HEK293T (cell line): ENCODE measurements around the gene ERMN.

Experiments
- FOXK2 ChIP-seq: fragments of 450-650 bp; IDR thresholded peaks from 2 replicates; pipeline ENCODE4 v1.6.1; 2016; ENCODE audit warnings: mild to moderate bottlenecking
- L3MBTL2 ChIP-seq: fragments of 450-650 bp; conservative IDR thresholded peaks from 2 replicates; pipeline ENCODE4 v1.6.1; 2016; ENCODE audit warnings: mild to moderate bottlenecking
- LEF1 ChIP-seq: fragments of 450-650 bp; IDR thresholded peaks from 2 replicates; pipeline ENCODE4 v1.6.1; 2017; ENCODE audit warnings: mild to moderate bottlenecking, borderline replicate concordance
- NFRKB ChIP-seq: fragments of 450-650 bp; IDR thresholded peaks from 2 replicates; pipeline ENCODE4 v1.6.1; 2016; ENCODE audit warnings: mild to moderate bottlenecking, moderate library complexity
- SP1 ChIP-seq: fragments of 450-650 bp; IDR thresholded peaks from 2 replicates; pipeline ENCODE4 v1.6.1; 2017
- TARDBP ChIP-seq: fragments of 450-650 bp; IDR thresholded peaks from 2 replicates; pipeline ENCODE4 v1.6.1; 2016
- ZNF384 ChIP-seq: fragments of 450-650 bp; IDR thresholded peaks from 2 replicates; pipeline ENCODE4 v1.6.1; 2016

- TF ChIP-seq L3MBTL2 (no peak), NFRKB (no peak), LEF1 (no peak), FOXK2 (no peak), SP1 (no peak), TARDBP (no peak), ZNF384 (no peak)
Measured at GRCh38 chr2:157271590-157272203, 53.9 kb downstream of the ERMN start.
